Liver (tissue), 9 donors: ENCODE measurements around the gene ST6GAL1. TPM values are rescaled to one million over a fixed set of nuclear protein-coding genes. Genes with fewer than 3 reads are reported as not detected.

ENCODE experiments used
- DNase-seq: peaks from one replicate; pipeline ENCODE4 v3.0.0-alpha.2; 2017; ENCODE audit warnings: low spot score
- H3K27ac ChIP-seq, 2 donors: one replicate each; pipeline ENCODE4 v1.7.0; 2013; ENCODE audit warnings: inconsistent platforms in 2 of 2, low read length in 2 of 2, control low read depth in 1 of 2, low read depth in 1 of 2, mild to moderate bottlenecking in 1 of 2
- H3K27me3 ChIP-seq, 4 donors: one replicate each; pipeline versions ENCODE4 v1.6.1 to v1.7.0; 2013; ENCODE audit warnings: low read length in 3 of 4, inconsistent platforms in 1 of 4, mild to moderate bottlenecking in 1 of 4, moderate library complexity in 1 of 4; ENCODE audit not compliant: control insufficient read depth in 4 of 4, insufficient read depth in 4 of 4
- H3K36me3 ChIP-seq, 4 donors: one replicate each; pipeline versions ENCODE4 v1.6.1 to v1.7.0; 2013; ENCODE audit warnings: low read length in 3 of 4, mild to moderate bottlenecking in 3 of 4, low read depth in 1 of 4, moderate library complexity in 1 of 4; ENCODE audit not compliant: control insufficient read depth in 4 of 4, insufficient read depth in 3 of 4
- H3K4me1 ChIP-seq, 4 donors: one replicate each; pipeline versions ENCODE4 v1.6.1 to v1.7.0; 2013; ENCODE audit warnings: low read length in 3 of 4, mild to moderate bottlenecking in 3 of 4, moderate library complexity in 1 of 4; ENCODE audit not compliant: control insufficient read depth in 4 of 4, insufficient read depth in 4 of 4
- H3K4me3 ChIP-seq, 3 donors: one replicate each; pipeline versions ENCODE4 v1.6.1 to v1.7.0; 2013; ENCODE audit warnings: low read length in 3 of 3, control low read depth in 1 of 3, low read depth in 1 of 3, mild to moderate bottlenecking in 1 of 3
- H3K9ac ChIP-seq, 2 donors: one replicate each; pipeline ENCODE4 v1.7.0; 2013; ENCODE audit warnings: low read length in 2 of 2, mild to moderate bottlenecking in 2 of 2, moderate library complexity in 2 of 2, control low read depth in 1 of 2, low read depth in 1 of 2
- H3K9me3 ChIP-seq, 4 donors: one replicate each; pipeline versions ENCODE4 v1.6.1 to v1.7.0; 2013; ENCODE audit warnings: low read length in 3 of 4; ENCODE audit not compliant: control insufficient read depth in 4 of 4
- ATF3 ChIP-seq: IDR thresholded peaks from 2 replicates; pipeline ENCODE4 v1.6.1; 2016; ENCODE audit warnings: antibody characterized with exemption
- CTCF ChIP-seq: fragments of 150-350 bp; IDR thresholded peaks from 2 replicates; pipeline ENCODE4 v1.5.1; 2017; ENCODE audit warnings: improper control_type of control experiment, low read depth, low read length; ENCODE audit not compliant: missing input control
- EGR1 ChIP-seq, 2 donors: IDR thresholded peaks; 2 replicates each; pipeline ENCODE4 v1.6.1; 2016 to 2018; ENCODE audit warnings: antibody characterized with exemption in 2 of 2, low read depth in 2 of 2
- FOXA1 ChIP-seq: IDR thresholded peaks from 2 replicates; pipeline ENCODE4 v1.6.1; 2016; ENCODE audit warnings: antibody characterized with exemption
- FOXA2 ChIP-seq: IDR thresholded peaks from 2 replicates; pipeline ENCODE4 v1.6.1; 2016; ENCODE audit warnings: antibody characterized with exemption
- HNF4A ChIP-seq, 2 donors: conservative IDR thresholded peaks; 2 replicates each; pipeline ENCODE4 v1.6.1; 2016; ENCODE audit warnings: antibody characterized with exemption in 2 of 2, mild to moderate bottlenecking in 2 of 2
- HNF4G ChIP-seq: IDR thresholded peaks from 2 replicates; pipeline ENCODE4 v1.6.1; 2016; ENCODE audit warnings: antibody characterized with exemption
- JUND ChIP-seq, 2 donors: IDR thresholded peaks; 2 replicates each; pipeline ENCODE4 v1.6.1; 2016; ENCODE audit warnings: antibody characterized with exemption in 2 of 2
- MAX ChIP-seq: IDR thresholded peaks from 2 replicates; pipeline ENCODE4 v1.6.1; 2016; ENCODE audit warnings: antibody characterized with exemption
- NR2F2 ChIP-seq: IDR thresholded peaks from 2 replicates; pipeline ENCODE4 v1.6.1; 2016; ENCODE audit warnings: antibody characterized with exemption
- RAD21 ChIP-seq, 2 donors: IDR thresholded peaks; 2 replicates each; pipeline ENCODE4 v1.6.1; 2016; ENCODE audit warnings: antibody characterized with exemption in 2 of 2, mild to moderate bottlenecking in 2 of 2
- REST ChIP-seq: IDR thresholded peaks from 2 replicates; pipeline ENCODE4 v1.6.1; 2016; ENCODE audit warnings: antibody characterized with exemption, mild to moderate bottlenecking
- RXRA ChIP-seq, 2 donors: IDR thresholded peaks; 2 replicates each; pipeline ENCODE4 v1.6.1; 2017 to 2018; ENCODE audit warnings: antibody characterized with exemption in 2 of 2, mild to moderate bottlenecking in 1 of 2
- SP1 ChIP-seq: IDR thresholded peaks from 2 replicates; pipeline ENCODE4 v1.6.1; 2018; ENCODE audit warnings: antibody characterized with exemption, mild to moderate bottlenecking
- TAF1 ChIP-seq: conservative IDR thresholded peaks from 2 replicates; pipeline ENCODE4 v1.6.1; 2016; ENCODE audit warnings: antibody characterized with exemption, mild to moderate bottlenecking
- YY1 ChIP-seq: IDR thresholded peaks from 2 replicates; pipeline ENCODE4 v1.6.1; 2016; ENCODE audit warnings: antibody characterized with exemption, mild to moderate bottlenecking
- WGBS: extraction: QIAGEN DNeasy Blood & Tissue Kit; methylation state at CpG from one replicate; pipeline ENCODE4 v1.1.7; 2013; 5-methylcytosine and 5-hydroxymethylcytosine counted together
- polyA plus RNA-seq, 2 donors: library from polyadenylated mRNA; stranded (reverse) in 1 of 2; unstranded in 1 of 2; fragments of 200-250 nt in 1 of 2; fragments of >200 nt in 1 of 2; fragmentation: Nextera tagmentation in 1 of 2; extraction: Ambion mirVana in 1 of 2; gene quantifications; one replicate each; pipeline versions ENCODE4 v1.2.1 to v1.2.3, GENCODE V29; 2013 to 2015
- total RNA-seq, 2 donors: library from RNA; depleted of rRNA; stranded (reverse); fragments of >200 nt; gene quantifications; one replicate each; pipeline ENCODE4 v1.2.3, GENCODE V29; 2014
- donor health status: healthy.
- donor health status: healthy.
- donor health status: healthy.
- donor health status: healthy.
- donor health status: healthy.

Gene ST6GAL1
- total and polyA plus RNA-seq, 4 donors: 102 to 425 (median 328) TPM

GRCh38 chr3:187082758-187083375 is 152.5 kb downstream of the ST6GAL1 start:
- H3K27ac ChIP-seq: no peak overlapping the region
- H3K4me1 ChIP-seq: peaks cover 0 to 1% (median 0%) of the 10 kb centered on the region in 4 donors
- no peaks in the 10 kb centered on the region for H3K27me3 ChIP-seq
- no peak for DNase-seq
- WGBS: 96% methylated on average over 6 of the region's 6 CpGs
- TF ChIP-seq RAD21 (IDR thresholded peaks at IDR 0.05) (no peak), JUND (IDR thresholded peaks at IDR 0.05) (no peak), MAX (no peak), REST (no peak), CTCF (no peak), RXRA (IDR thresholded peaks at IDR 0.05) (no peak), YY1 (no peak)
- H3K36me3 ChIP-seq: peaks cover 0 to 10% (median 3%) of the 10 kb centered on the region in 4 donors
- no peak overlapping the region for H3K9ac ChIP-seq
- no peak overlapping the region for H3K4me3 ChIP-seq
- peaks cover 0 to 3% (median 0%) of the 10 kb centered on the region in 4 donors for H3K9me3 ChIP-seq

- no peak for TF ChIP-seq NR2F2
- TF ChIP-seq YY1: no peak
- no peak for TF ChIP-seq ATF3
- no peak for TF ChIP-seq TAF1
- no peak for TF ChIP-seq JUND (IDR thresholded peaks at IDR 0.05)
- TF ChIP-seq SP1: no peak
- TF ChIP-seq FOXA2: no peak
- no peak for TF ChIP-seq FOXA1
- TF ChIP-seq RXRA (IDR thresholded peaks at IDR 0.05): no peak
- no peak for TF ChIP-seq EGR1 (IDR thresholded peaks at IDR 0.05; ENCODE audit: low read depth in 2 of 2)
- no peak for TF ChIP-seq RAD21 (IDR thresholded peaks at IDR 0.05)
- TF ChIP-seq HNF4G: no peak
- TF ChIP-seq CTCF: no peak
- no peak for TF ChIP-seq REST
- TF ChIP-seq HNF4A (conservative IDR thresholded peaks at IDR 0.05): no peak
- no peak for DNase-seq
- Histone ChIP-seq H3K4me1 (peaks cover 0 to 1% (median 0%) of the 10 kb centered on the region in 4 donors), H3K9ac (no peak overlapping the region), H3K4me3 (no peak overlapping the region), H3K9me3 (peaks cover 0 to 7% (median 0%) of the 10 kb centered on the region in 4 donors), H3K36me3 (no peaks in the 10 kb centered on the region), H3K27me3 (no peaks in the 10 kb centered on the region), H3K27ac (no peak overlapping the region)
- 59% methylated on average over 5 of the region's 5 CpGs for WGBS
Observed at GRCh38 chr3:187084126-187084525, 153.8 kb downstream of the ST6GAL1 start.
